IMR-90 (cell line): ENCODE data around the gene C6orf58.

Experiments used
- CTCF ChIP-seq: conservative IDR thresholded peaks from 2 replicates; pipeline ENCODE4 v1.5.1; 2012; ENCODE audit warnings: mild to moderate bottlenecking, low read depth, low read length, improper control_type of control experiment
- POLR2A ChIP-seq: IDR thresholded peaks from 2 replicates; pipeline ENCODE4 v1.6.1; 2012; ENCODE audit warnings: mild to moderate bottlenecking, low read depth, low read length
- TF ChIP-seq, protein P1 (sequence below): fragments of 150-350 bp; IDR thresholded peaks from 2 replicates; pipeline ENCODE4 v1.6.1; 2016; ENCODE audit warnings: low read depth, mild to moderate bottlenecking, low read length, moderate library complexity, borderline replicate concordance

GRCh38 chr6:127533011-127533410, 44.0 kb upstream of the C6orf58 start:
- TF ChIP-seq CTCF (no peak), POLR2A (no peak)
- TF ChIP-seq, protein P1, sequence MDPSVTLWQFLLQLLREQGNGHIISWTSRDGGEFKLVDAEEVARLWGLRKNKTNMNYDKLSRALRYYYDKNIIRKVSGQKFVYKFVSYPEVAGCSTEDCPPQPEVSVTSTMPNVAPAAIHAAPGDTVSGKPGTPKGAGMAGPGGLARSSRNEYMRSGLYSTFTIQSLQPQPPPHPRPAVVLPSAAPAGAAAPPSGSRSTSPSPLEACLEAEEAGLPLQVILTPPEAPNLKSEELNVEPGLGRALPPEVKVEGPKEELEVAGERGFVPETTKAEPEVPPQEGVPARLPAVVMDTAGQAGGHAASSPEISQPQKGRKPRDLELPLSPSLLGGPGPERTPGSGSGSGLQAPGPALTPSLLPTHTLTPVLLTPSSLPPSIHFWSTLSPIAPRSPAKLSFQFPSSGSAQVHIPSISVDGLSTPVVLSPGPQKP: no peak
